T-helper 2 cell treated with Interferon-gamma antibody and Interleukin-4, amounts not matched to agents 5 μg/mL and 100 μg/mL, for 36 hours (primary cell): Measurements from ENCODE around the gene MEP1A.
"Not testable (repeated sequence)": the region's sequence is repeated elsewhere in the genome, so short reads cannot be mapped to it uniquely, and the experiment has no call there.

Source experiments
- DNase-seq: peaks from one replicate; pipeline ENCODE4 v3.0.0; 2021; ENCODE audit warnings: low spot score
- H3K27ac Mint-ChIP-seq: one replicate; pipeline ENCODE4 v1.8.0; 2021; ENCODE audit warnings: mild to moderate bottlenecking, mixed read lengths
- H3K27me3 Mint-ChIP-seq: one replicate; pipeline ENCODE4 v1.8.0; 2021; ENCODE audit warnings: low read depth, mixed read lengths
- H3K36me3 Mint-ChIP-seq: one replicate; pipeline ENCODE4 v1.8.0; 2021; ENCODE audit warnings: low read depth, mixed read lengths
- H3K4me1 Mint-ChIP-seq: one replicate; pipeline ENCODE4 v1.8.0; 2021; ENCODE audit warnings: low read depth, mixed read lengths
- H3K4me3 Mint-ChIP-seq: one replicate; pipeline ENCODE4 v1.8.0; 2022; ENCODE audit warnings: mild to moderate bottlenecking, moderate library complexity, mixed read lengths
- H3K9me3 Mint-ChIP-seq: one replicate; pipeline ENCODE4 v1.8.0; 2021; ENCODE audit warnings: mixed read lengths

Gene MEP1A

DNA sequence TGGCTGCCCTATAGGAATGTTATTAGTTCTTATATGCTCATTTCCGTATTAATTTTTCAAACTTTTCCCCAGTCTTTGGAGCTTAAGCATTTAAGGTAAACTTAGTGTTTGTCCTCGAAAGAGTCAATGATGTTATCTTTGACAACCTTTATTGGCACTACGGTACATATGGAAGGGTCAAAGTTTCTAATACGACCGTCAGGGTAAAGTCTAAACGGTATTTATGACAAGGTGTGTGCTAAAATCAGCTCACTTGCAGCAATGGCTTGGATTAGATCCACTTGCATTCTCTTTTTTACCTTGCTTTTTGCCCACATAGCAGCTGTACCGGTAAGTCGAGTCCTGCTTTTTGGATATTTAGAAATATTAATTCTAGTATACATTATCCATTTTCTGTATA lies at the start of gene MEP1A:
Gene MEP1A (plus strand): TSS at position 252 of the 400 bp plus-strand sequence. CDS start 10 bp downstream, at position 262.
- DNase-seq, result no peak
- no peaks in the 10 kb centered on the region for H3K27me3 Mint-ChIP-seq
- H3K9me3 Mint-ChIP-seq, result no peaks in the 10 kb centered on the region
- H3K4me3 Mint-ChIP-seq, result no peak within 1 kb of the TSS
- no peaks in the 10 kb centered on the region for H3K36me3 Mint-ChIP-seq
- no peaks in the 10 kb centered on the region for H3K4me1 Mint-ChIP-seq
- no peak within 1 kb of the TSS for H3K27ac Mint-ChIP-seq

- no peak for DNase-seq
- Mint-ChIP-seq H3K27ac (no peak overlapping the region), H3K36me3 (no peaks in the 10 kb centered on the region), H3K27me3 (peaks cover 12% of the 10 kb centered on the region), H3K4me3 (no peak overlapping the region), H3K4me1 (no peaks in the 10 kb centered on the region), H3K9me3 (no peaks in the 10 kb centered on the region)
Observed at GRCh38 chr6:46743425-46744158, 49.6 kb upstream of the MEP1A start.

- not testable (repeated sequence) for H3K4me3 Mint-ChIP-seq, H3K4me1 Mint-ChIP-seq, DNase-seq, H3K36me3 Mint-ChIP-seq, H3K27ac Mint-ChIP-seq, H3K9me3 Mint-ChIP-seq
- peaks cover 10% of the 10 kb centered on the region for H3K27me3 Mint-ChIP-seq
Observed at GRCh38 chr6:46744159-46744725, 48.9 kb upstream of the MEP1A start.

DNA sequence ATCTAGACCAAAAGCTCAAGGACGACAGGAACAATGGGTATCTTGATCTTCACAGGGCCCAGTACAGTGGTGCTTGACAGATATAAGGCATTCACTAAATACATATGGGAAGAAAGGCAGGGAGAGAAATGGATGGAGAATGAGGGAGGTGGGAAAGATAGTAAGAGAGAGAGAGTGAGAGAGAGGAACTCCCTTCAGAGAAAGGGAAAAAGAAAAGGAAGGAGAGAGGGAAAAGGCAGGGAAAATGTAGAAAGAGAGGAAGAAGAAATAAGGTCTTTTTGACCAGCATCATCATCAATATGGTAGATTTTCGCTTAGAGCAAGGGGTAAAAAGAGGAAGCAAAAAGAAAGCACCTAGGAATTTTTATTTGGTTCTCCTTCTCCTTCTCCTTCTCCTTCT lies 47.2 kb upstream of the MEP1A start:
- Mint-ChIP-seq H3K4me3 (no peak overlapping the region), H3K4me1 (no peaks in the 10 kb centered on the region), H3K27ac (no peak overlapping the region), H3K36me3 (no peaks in the 10 kb centered on the region), H3K27me3 (peaks cover 10% of the 10 kb centered on the region), H3K9me3 (no peaks in the 10 kb centered on the region)
- DNase-seq, result no peak

GRCh38 chr6:46746696-46747095 lies 46.5 kb upstream of the MEP1A start, which contains the start of gene ANKRD66:
Gene ANKRD66, plus strand, starts transcription at chr6:46746933. Its CDS starts 5,016 bp downstream, at chr6:46751949.
- Mint-ChIP-seq H3K27me3 (peaks cover 10% of the 10 kb centered on the region), H3K36me3 (no peaks in the 10 kb centered on the region), H3K27ac (no peak within 1 kb of the TSS), H3K4me3 (no peak within 1 kb of the TSS), H3K4me1 (no peaks in the 10 kb centered on the region), H3K9me3 (no peaks in the 10 kb centered on the region)
- DNase-seq, result no peak

DNA sequence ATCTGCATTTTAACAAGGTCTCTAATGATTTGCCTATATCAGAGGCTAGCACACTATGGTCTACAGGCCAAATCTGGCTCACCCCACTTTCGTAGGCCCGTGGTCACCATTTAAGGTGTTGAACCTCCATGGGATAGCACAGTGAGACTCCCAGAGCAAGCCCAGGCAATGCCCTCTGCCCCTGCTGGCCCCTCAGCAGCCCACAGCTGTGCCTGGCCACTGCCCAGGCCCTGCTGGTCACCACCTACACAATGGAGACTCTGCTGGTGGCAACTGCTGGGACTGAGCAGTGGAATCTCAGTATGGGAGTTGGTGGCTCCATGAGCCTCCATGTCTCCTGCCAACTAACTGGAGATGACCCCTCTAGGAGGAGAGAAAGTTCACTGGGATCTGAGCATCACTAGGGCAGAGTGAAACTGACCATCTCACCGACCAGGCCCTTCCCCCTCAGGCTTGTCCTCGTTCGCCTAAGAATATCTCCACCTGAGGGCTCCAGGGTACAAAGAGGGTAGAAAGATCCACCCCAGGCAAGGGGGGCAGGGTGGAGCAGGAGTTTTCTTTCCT lies 44.2 kb upstream of the MEP1A start:
- Mint-ChIP-seq H3K4me3 (no peak overlapping the region), H3K36me3 (no peaks in the 10 kb centered on the region), H3K27ac (no peak overlapping the region), H3K9me3 (no peaks in the 10 kb centered on the region), H3K27me3 (peaks cover 10% of the 10 kb centered on the region), H3K4me1 (no peaks in the 10 kb centered on the region)
- no peak for DNase-seq

GRCh38 chr6:46749731-46750130 lies 43.5 kb upstream of the MEP1A start:
- H3K27me3 Mint-ChIP-seq, result peaks cover 7% of the 10 kb centered on the region

GRCh38 chr6:46751658-46752057 lies 41.5 kb upstream of the MEP1A start:
- Mint-ChIP-seq H3K27ac (no peak overlapping the region), H3K36me3 (no peaks in the 10 kb centered on the region), H3K4me3 (no peak overlapping the region), H3K27me3 (peaks cover 3% of the 10 kb centered on the region), H3K9me3 (no peaks in the 10 kb centered on the region), H3K4me1 (no peaks in the 10 kb centered on the region)
- no peak for DNase-seq

More at GRCh38 chr6:46749731-46750130, 43.5 kb upstream of the MEP1A start:
- Mint-ChIP-seq H3K9me3 (no peaks in the 10 kb centered on the region), H3K36me3 (no peaks in the 10 kb centered on the region), H3K4me1 (no peaks in the 10 kb centered on the region), H3K27ac (no peak overlapping the region), H3K4me3 (no peak overlapping the region)
- DNase-seq, result no peak

DNA sequence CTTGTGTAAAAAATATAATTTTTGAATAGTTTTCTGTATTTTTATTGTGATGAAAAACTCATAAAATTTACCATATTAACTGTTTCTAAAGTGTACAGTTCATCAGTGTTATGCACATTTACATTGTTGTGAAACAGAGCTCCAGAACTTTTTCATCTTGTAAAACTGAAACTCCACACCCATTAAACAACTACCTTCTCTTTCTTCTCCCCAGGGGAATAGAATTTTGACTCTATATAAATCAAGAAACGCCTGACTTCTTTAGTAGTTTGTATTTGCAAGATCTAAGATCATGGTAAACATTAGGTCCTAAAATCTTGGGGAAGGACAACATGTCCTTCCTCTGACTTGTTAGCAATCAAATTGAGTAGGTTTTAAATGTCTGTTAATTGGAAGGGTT lies 37.3 kb upstream of the MEP1A start:
- H3K27me3 Mint-ChIP-seq, result no peaks in the 10 kb centered on the region
- H3K4me1 Mint-ChIP-seq, result no peaks in the 10 kb centered on the region
- no peak overlapping the region for H3K27ac Mint-ChIP-seq
- no peaks in the 10 kb centered on the region for H3K9me3 Mint-ChIP-seq
- no peak overlapping the region for H3K4me3 Mint-ChIP-seq
- H3K36me3 Mint-ChIP-seq, result no peaks in the 10 kb centered on the region
- DNase-seq, result no peak

GRCh38 chr6:46756469-46757213 lies 36.5 kb upstream of the MEP1A start:
- Mint-ChIP-seq H3K36me3 (no peaks in the 10 kb centered on the region), H3K9me3 (no peaks in the 10 kb centered on the region)
- DNase-seq, result no peak

GRCh38 chr6:46757214-46757596 lies 36.0 kb upstream of the MEP1A start:
- no peaks in the 10 kb centered on the region for H3K27me3 Mint-ChIP-seq
- H3K4me3 Mint-ChIP-seq, result no peak overlapping the region
- H3K27ac Mint-ChIP-seq, result no peak overlapping the region
- no peaks in the 10 kb centered on the region for H3K4me1 Mint-ChIP-seq
- H3K9me3 Mint-ChIP-seq, result no peaks in the 10 kb centered on the region
- no peaks in the 10 kb centered on the region for H3K36me3 Mint-ChIP-seq
- no peak for DNase-seq

More at GRCh38 chr6:46756469-46757213, 36.5 kb upstream of the MEP1A start:
- Mint-ChIP-seq H3K27me3 (no peaks in the 10 kb centered on the region), H3K27ac (no peak overlapping the region), H3K4me3 (no peak overlapping the region), H3K4me1 (no peaks in the 10 kb centered on the region)

DNA sequence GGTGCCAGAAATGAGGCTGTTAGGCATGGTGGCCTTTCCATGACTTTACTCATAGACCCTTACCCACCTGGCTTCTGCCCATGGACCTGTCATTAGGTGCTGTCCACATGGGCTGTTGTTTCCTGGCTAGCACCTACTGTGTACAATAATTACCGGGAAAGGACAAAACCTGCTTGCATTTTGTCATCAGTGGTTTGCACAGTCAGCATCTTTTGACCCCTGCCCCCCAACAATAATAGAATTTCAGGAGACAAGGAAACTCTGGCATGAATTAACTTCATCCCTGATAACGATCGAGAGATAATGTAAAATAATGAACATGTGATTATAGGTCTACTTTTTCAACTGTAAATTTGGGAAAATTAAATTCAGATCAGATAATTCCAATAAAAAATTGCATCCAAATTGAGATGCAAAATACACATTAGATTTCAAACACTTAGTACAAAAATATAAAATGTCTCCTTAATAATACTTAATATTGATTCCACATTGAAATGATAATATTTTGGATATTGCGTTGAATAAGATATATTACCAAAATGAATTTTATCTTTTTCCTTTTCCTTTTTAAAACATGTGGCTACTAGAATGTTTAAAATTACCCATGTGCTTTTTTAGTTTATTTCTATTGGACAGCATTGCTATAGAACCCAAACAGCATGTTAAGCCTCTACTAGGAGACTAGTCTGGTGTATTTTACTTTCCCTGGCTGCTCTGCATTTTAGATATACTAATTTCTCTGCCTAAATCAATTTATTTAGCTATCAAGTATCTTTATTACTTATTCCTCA lies 34.0 kb upstream of the MEP1A start:
- Mint-ChIP-seq H3K27me3 (no peaks in the 10 kb centered on the region), H3K4me1 (no peaks in the 10 kb centered on the region)

GRCh38 chr6:46760925-46761324 lies 32.3 kb upstream of the MEP1A start:
- DNase-seq, result no peak
- no peak overlapping the region for H3K4me3 Mint-ChIP-seq

More for the DNA sequence above, 34.0 kb upstream of the MEP1A start:
- H3K9me3 Mint-ChIP-seq, result no peaks in the 10 kb centered on the region
- no peak overlapping the region for H3K4me3 Mint-ChIP-seq
- no peak for DNase-seq
- no peak overlapping the region for H3K27ac Mint-ChIP-seq
- no peaks in the 10 kb centered on the region for H3K36me3 Mint-ChIP-seq

More at GRCh38 chr6:46760925-46761324, 32.3 kb upstream of the MEP1A start:
- Mint-ChIP-seq H3K9me3 (no peaks in the 10 kb centered on the region), H3K4me1 (no peaks in the 10 kb centered on the region), H3K27ac (no peak overlapping the region), H3K27me3 (no peaks in the 10 kb centered on the region), H3K36me3 (no peaks in the 10 kb centered on the region)
